GM21528 (cell line): ENCODE results near the gene THOP1.

Source experiments
- ATAC-seq: cut with Tn5 transposase; IDR thresholded peaks from one replicate; pipeline ENCODE4 v1.9.1; 2021; ENCODE audit warnings: mild to moderate bottlenecking, moderate library complexity; ENCODE audit not compliant: unreplicated experiment, low FRiP score

Gene THOP1

GRCh38 chr19:2785244-2785997 is at the start of gene THOP1:
THOP1 (plus strand) TSS chr19:2785503; CDS start chr19:2785663, 160 bp downstream.
- peak; percentile 52 for ATAC-seq

GRCh38 chr19:2736550-2737190 is 48.6 kb upstream of the THOP1 start:
- no peak for ATAC-seq

DNA sequence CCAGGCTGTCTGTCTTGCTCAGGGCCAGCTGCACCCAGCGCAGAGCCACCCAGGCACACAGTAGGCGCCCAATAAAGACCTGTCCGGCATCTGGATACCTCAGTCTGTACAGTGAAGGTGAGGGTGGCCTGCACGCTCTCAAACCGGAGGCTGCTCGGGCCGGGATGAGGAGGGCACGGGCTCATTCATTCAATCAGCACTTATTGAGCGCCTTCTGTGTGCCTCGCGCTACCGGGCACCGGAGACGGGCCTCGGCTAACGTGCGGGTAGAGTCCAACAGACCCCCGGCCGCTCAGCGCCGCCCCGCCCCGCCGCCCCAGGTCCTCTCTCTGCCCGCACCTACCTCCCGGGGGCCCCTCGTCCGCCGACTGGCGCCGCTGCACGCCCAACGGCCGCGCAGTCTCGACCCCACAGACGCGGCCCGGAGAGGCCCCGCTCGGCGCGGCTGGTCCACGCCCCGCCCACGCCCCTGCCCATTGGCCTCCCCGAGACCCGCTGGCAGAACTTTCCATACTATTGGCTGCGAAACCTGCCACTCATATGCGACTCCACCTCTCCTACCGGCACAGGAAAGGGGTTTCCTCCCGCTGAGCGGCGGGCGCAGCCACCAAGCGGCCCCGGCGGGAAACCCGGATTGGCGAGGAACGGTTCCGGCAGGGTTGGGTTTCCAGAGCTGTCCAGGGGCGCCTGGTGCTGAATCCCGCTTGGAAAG is 45.5 kb upstream of the THOP1 start, which contains the start of gene SLC39A3:
Gene SLC39A3, minus strand, starts transcription at position 416 of the 712 bp plus-strand sequence. CDS start 2,760 bp downstream, outside the sequence.
- ATAC-seq, result peak; percentile 90

- ATAC-seq, result no peak
Measured at GRCh38 chr19:2740314-2740656, 45.0 kb upstream of the THOP1 start.

DNA sequence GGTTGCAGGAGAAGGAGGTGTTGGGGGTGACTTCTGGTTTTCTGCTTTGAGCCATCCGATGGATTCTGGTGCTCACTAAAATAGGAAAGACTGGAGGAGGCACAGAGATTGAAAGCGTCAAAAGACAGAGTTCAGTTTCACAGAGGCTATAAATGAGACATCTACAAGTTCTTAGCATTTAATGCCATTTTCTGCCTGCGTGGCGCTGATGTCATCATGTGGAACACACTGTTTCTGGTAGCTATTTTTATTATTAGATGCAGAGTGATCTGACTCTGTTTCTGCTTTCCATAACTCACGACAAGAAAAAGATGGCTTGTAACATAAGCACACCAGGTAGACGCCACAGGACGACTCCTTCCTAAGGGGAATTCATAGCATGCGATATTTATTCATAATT is 42.2 kb upstream of the THOP1 start:
- ATAC-seq, result no peak

- ATAC-seq, result no peak
Measured at GRCh38 chr19:2744113-2744512, 41.2 kb upstream of the THOP1 start.

DNA sequence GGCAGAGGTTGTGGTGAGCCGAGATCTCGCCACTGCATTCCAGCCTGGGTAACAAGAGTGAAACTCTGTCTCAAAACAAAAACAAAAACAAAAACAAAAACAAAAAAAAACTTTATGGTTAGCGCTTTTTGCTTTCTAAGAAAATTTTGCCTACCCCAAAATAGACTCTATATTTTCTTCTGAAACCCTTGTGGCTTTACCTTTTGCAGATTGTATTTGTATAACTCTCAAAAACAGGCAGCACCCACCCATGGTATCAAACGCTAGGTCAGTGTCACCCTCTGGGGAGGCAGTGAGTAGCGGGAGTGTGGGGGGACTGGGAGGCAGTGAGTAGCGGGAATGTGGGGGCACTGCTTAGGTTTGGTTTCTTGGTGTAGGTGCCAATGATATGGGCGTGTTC is 38.0 kb upstream of the THOP1 start:
- ATAC-seq, result no peak

GRCh38 chr19:2750808-2751437 is 34.4 kb upstream of the THOP1 start:
- no peak for ATAC-seq

GRCh38 chr19:2751438-2751830 is 33.9 kb upstream of the THOP1 start:
- no peak for ATAC-seq

- ATAC-seq, result no peak
Measured at GRCh38 chr19:2754659-2755447, 30.4 kb upstream of the THOP1 start.

GRCh38 chr19:2755448-2755705 is 29.9 kb upstream of the THOP1 start:
- no peak for ATAC-seq

DNA sequence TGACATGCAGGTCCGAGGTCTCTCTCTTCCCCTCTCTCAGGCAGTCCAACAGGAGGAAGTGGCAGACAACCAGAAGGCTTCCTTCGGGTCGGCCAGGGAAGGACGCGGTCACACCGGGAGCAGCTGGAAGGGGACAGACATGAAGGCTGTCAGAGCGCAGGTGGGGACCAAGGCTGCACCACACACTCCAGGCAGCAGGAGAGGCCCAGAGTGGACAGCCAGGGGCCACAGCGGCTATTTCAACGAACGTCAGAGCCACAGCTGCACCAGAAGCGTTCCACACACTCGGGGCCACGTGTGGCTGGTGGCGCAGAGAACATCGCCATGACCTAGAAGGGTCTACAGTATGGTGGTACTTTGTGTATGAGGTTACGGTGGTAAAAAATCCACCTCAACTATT is 29.5 kb upstream of the THOP1 start:
- ATAC-seq, result no peak

GRCh38 chr19:2756477-2756876 is 28.8 kb upstream of the THOP1 start:
- ATAC-seq, result no peak

DNA sequence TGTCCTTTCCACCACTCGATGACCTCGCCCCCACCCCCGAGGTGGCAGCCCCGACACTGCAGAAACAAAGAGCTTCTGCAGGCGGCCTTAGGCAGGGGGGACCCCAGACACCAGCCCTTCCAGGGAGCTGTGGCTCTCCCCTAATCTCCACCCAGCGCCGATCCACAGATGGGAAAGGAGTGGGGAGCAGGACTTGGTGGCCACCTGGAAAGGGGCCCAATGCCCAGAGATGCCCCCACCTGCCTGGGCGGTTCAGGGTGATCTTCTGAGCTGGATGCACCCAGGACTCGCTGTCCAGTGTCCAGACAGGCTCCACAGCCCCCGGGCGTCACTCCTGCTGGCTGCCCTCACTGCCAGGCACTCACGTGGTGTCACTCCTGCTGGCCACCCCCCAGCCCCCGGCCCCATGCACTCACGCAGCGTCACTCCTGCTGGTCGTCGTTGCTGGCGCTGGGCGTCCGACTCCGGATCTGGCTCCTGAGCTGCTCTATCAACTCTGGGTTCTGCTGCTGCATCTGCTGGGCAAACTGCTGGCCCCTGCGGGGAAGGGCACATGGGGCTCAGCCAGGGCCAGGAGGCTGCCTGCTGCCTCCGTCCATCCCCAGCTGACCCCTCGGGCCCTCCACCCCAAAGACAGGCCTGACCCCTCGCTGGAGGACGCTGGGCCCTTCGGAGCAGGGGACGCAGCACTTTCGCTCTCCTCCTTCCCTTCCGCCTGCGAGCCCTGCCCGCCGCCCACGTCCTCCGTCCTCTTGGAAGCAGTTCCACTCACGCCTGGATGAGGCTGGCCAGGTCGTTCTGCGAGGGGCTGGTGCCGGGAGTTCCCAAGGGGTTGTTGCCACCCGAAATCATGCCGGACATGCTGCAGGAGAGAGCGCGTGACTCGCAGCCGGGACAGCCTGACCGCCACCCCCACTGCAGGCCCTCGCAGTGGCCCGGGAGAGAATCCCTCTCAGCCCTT is 28.1 kb upstream of the THOP1 start:
- ATAC-seq, result no peak

DNA sequence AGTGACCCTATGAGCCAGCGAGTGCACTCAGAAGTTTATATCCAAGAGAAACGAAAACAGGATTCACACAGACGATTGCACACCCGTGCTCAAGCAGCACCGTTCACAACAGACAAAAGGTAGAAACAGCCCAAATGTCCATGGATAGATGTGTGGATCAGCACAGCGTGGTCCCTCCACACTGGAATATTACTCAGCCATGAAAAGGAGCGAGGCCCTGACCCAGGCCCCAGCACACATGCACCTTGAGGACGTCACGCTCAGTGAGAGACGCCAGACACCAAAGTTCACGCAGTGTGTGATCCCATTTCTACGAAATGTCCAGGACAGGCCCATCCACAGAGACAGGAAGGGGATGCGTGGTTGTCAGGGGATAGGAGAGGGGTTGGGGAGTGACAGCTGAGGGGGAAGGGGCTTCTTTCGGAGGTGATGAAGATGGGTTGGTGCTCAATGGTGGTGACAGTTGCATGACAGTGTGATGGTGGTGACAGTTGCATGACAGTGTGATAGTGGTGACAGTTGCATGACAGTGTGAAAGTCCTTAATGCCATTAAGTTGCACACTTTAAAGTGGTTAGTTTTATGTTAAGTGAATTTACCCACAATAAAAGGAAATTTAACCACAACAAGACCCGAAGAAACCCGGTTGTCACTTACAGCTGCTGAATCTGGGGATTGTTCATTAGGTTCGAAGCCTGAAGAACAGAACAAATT is 26.5 kb upstream of the THOP1 start:
- ATAC-seq, result no peak

GRCh38 chr19:2759362-2759761 is 25.9 kb upstream of the THOP1 start:
- no peak for ATAC-seq

DNA sequence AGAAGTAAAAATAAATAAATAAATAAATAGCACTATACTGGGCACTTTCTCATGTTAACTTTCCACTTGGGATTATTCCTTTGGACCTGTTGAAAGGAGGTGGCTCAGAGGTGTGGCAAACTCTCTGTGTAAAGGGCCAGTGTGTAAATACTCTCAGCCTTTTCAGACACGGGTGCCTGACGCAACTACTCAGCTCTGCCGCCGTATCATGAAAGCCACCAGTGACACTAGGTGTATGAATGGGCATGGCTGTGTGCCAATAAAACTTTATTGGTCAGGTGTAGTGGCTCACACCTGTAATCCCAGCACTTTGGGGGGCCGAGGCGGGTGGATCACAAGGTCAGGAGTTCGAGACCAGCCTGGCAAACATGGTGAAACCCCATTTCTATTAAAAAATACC is 25.3 kb upstream of the THOP1 start:
- ATAC-seq, result no peak

GRCh38 chr19:2761309-2761677 is 24.0 kb upstream of the THOP1 start:
- ATAC-seq, result no peak
